Esophagus squamous epithelium (tissue), 5 donors: ENCODE results near the gene CLCN7. TPM values are rescaled to one million over a fixed set of nuclear protein-coding genes. Genes with fewer than 3 reads are reported as not detected.
A peak's percentile ranks its signal among the peaks of the same experiment; 100 is the strongest.

ENCODE experiments used
- DNase-seq: peaks from one replicate; lab custom pipeline; 2025; lab: John Stamatoyannopoulos, UW
- H3K27ac ChIP-seq, 4 donors: fragments of 200-600 bp; sonication (generic); one replicate each; pipeline ENCODE4 v1.5.1; 2016 to 2019; ENCODE audit warnings: mild to moderate bottlenecking in 1 of 4
- H3K27me3 ChIP-seq, 4 donors: fragments of 200-600 bp; sonication (generic); 1 replicate in 3 of 4; 2 replicates in 1 of 4; pipeline versions ENCODE4 v1.5.1 to v1.6.0; 2017 to 2021; ENCODE audit warnings: antibody characterized with exemption in 1 of 4
- H3K36me3 ChIP-seq, 3 donors: fragments of 200-600 bp; sonication (generic); one replicate each; pipeline ENCODE4 v1.5.1; 2016 to 2019
- H3K4me1 ChIP-seq, 3 donors: fragments of 200-600 bp; sonication (generic); one replicate each; pipeline ENCODE4 v1.5.1; 2017 to 2019
- H3K4me3 ChIP-seq, 4 donors: fragments of 200-600 bp; sonication (generic); 1 replicate in 3 of 4; 2 replicates in 1 of 4; pipeline ENCODE4 v1.5.1; 2016 to 2019; ENCODE audit warnings: mild to moderate bottlenecking in 2 of 4, moderate library complexity in 1 of 4
- H3K9me3 ChIP-seq, 3 donors: fragments of 200-600 bp; sonication (generic); one replicate each; pipeline ENCODE4 v1.5.1; 2016 to 2019
- CTCF ChIP-seq, 6 experiments: fragments of 450-650 bp in 4 of 6; fragments of 200-600 bp in 2 of 6; sonication (generic) in 2 of 6; IDR thresholded peaks; one replicate each; pipeline ENCODE4 v1.5.1; 2016 to 2019; ENCODE audit warnings: antibody characterized with exemption in 6 of 6, mild to moderate bottlenecking in 4 of 6, moderate library complexity in 4 of 6
- POLR2A ChIP-seq, 4 donors: fragments of 450-650 bp; IDR thresholded peaks; one replicate each; pipeline ENCODE4 v1.6.1; 2017; ENCODE audit warnings: antibody characterized with exemption in 4 of 4, mild to moderate bottlenecking in 4 of 4, moderate library complexity in 3 of 4
- WGBS, 2 donors: methylation state at CpG; one replicate each; pipeline ENCODE4 v1.1.5; 2018; 5-methylcytosine and 5-hydroxymethylcytosine counted together
- intact Hi-C: fragments of 100-400 bp; cut with DNase I; formaldehyde crosslinking; loops from one replicate; pipeline ENCODE4 v1.15.0; 2022
- total RNA-seq, 4 donors: library from RNA; depleted of rRNA; stranded (reverse); fragments of >200 nt; gene quantifications; one replicate each; pipeline ENCODE4 v1.1.0, GENCODE V29; 2016
- donor health status: DM: yes; HTN: yes; CAD: no.

Gene CLCN7
- total RNA-seq, 4 donors from 2014 or later = 21.5 to 41.2 (median 33.6) TPM

GRCh38 chr16:1425616-1426370 lies 49.0 kb downstream of the CLCN7 start:
- peaks cover 0 to 26% (median 0%) of the 10 kb centered on the region in 4 donors for H3K27me3 ChIP-seq
- no peak overlapping the region for H3K4me3 ChIP-seq
- H3K9me3 ChIP-seq = no peaks in the 10 kb centered on the region
- DNase-seq = no peak
- intact Hi-C loops = no loop called here
- 66 to 70% methylated on average over 2 to 5 of the region's 16 CpGs for whole genome bisulfite sequencing, 2 donors
- H3K27ac ChIP-seq = no peak overlapping the region
- H3K4me1 ChIP-seq = peaks cover 5 to 22% (median 8%) of the 10 kb centered on the region in 3 donors
- TF ChIP-seq POLR2A (IDR thresholded peaks at IDR 0.05) = no peak
- no peak for TF ChIP-seq CTCF (IDR thresholded peaks at IDR 0.05)
- no peaks in the 10 kb centered on the region for H3K36me3 ChIP-seq

GRCh38 chr16:1424028-1424427 lies 50.8 kb downstream of the CLCN7 start:
- WGBS, 2 donors = 85 to 89% methylated on average over 9 to 10 of the region's 12 CpGs
- intact Hi-C loops = no loop called here
- no peaks in the 10 kb centered on the region for H3K36me3 ChIP-seq
- H3K27ac ChIP-seq = no peak overlapping the region
- H3K4me1 ChIP-seq = peaks cover 19 to 35% (median 19%) of the 10 kb centered on the region in 3 donors
- DNase-seq = no peak
- no peak overlapping the region for H3K4me3 ChIP-seq
- H3K27me3 ChIP-seq = peaks cover 0 to 10% (median 0%) of the 10 kb centered on the region in 4 donors
- H3K9me3 ChIP-seq = no peaks in the 10 kb centered on the region
- TF ChIP-seq POLR2A (IDR thresholded peaks at IDR 0.05) = no peak
- TF ChIP-seq CTCF (IDR thresholded peaks at IDR 0.05) = no peak

GRCh38 chr16:1422076-1422475 lies 52.8 kb downstream of the CLCN7 start:
- WGBS, 2 donors = 67 to 88% methylated on average over 9 to 10 of the region's 10 CpGs
- peaks cover 0 to 16% (median 0%) of the 10 kb centered on the region in 3 donors for H3K36me3 ChIP-seq

GRCh38 chr16:1420111-1420539 lies 54.7 kb downstream of the CLCN7 start:
- H3K27me3 ChIP-seq = no peaks in the 10 kb centered on the region
- WGBS, 2 donors = 13% methylated on average over 3 of the region's 22 CpGs; no CpG with 5 or more reads in 1 of the 2 donors
- peaks cover 0 to 16% (median 0%) of the 10 kb centered on the region in 3 donors for H3K36me3 ChIP-seq
- peak overlapping the region; percentile 90 to 98 (median 94) for H3K27ac ChIP-seq
- H3K9me3 ChIP-seq = no peaks in the 10 kb centered on the region
- peak overlapping the region; percentile 80 to 88 (median 84) for H3K4me3 ChIP-seq
- DNase-seq = no peak
- intact Hi-C loops = no loop called here
- TF ChIP-seq POLR2A (IDR thresholded peaks at IDR 0.05) = no peak
- no peak for TF ChIP-seq CTCF (IDR thresholded peaks at IDR 0.05)
- H3K4me1 ChIP-seq = peaks cover 19 to 59% (median 23%) of the 10 kb centered on the region in 3 donors

More at GRCh38 chr16:1422076-1422475, 52.8 kb downstream of the CLCN7 start:
- intact Hi-C loops = no loop called here
- Histone ChIP-seq H3K27me3 (no peaks in the 10 kb centered on the region), H3K4me1 (peaks cover 19 to 41% (median 19%) of the 10 kb centered on the region in 3 donors), H3K4me3 (no peak overlapping the region), H3K27ac (peak overlapping the region; percentile 90 to 98 (median 94)), H3K9me3 (no peaks in the 10 kb centered on the region)
- TF ChIP-seq POLR2A (IDR thresholded peaks at IDR 0.05) (no peak), CTCF (IDR thresholded peaks at IDR 0.05) (no peak)
- no peak for DNase-seq

- DNase-seq = no peak
- 44 to 48% methylated on average over 3 of the region's 3 CpGs for WGBS, 2 donors
- intact Hi-C loops = no loop called here
- Histone ChIP-seq H3K4me1 (peaks cover 22 to 77% (median 27%) of the 10 kb centered on the region in 3 donors), H3K27ac (peak overlapping the region; percentile 6 to 96 (median 37)), H3K9me3 (no peaks in the 10 kb centered on the region), H3K36me3 (peaks cover 0 to 31% (median 0%) of the 10 kb centered on the region in 3 donors), H3K4me3 (no peak overlapping the region), H3K27me3 (no peaks in the 10 kb centered on the region)
- TF ChIP-seq CTCF (IDR thresholded peaks at IDR 0.05) (no peak), POLR2A (IDR thresholded peaks at IDR 0.05) (no peak)
These were observed 58.3 kb downstream of the CLCN7 start for GRCh38 chr16:1416521-1416941.
